ENCODE results near the gene SUSD5.

SUSD5 gene

GRCh38 chr3:33218446-33219174, at the start of gene SUSD5:
SUSD5 (minus strand) TSS chr3:33218810; CDS start chr3:33218797, 13 bp downstream.
- no peak for DNase-seq (ENCODE audit: low read depth in 2 of 2)

- DNase-seq (ENCODE audit: low read depth in 2 of 2) = no peak
Measured at GRCh38 chr3:33260104-33260503, 41.5 kb upstream of the SUSD5 start.

GRCh38 chr3:33256249-33256648, 37.6 kb upstream of the SUSD5 start:
- DNase-seq (ENCODE audit: low read depth in 2 of 2) = no peak

- no peak for DNase-seq (ENCODE audit: low read depth in 2 of 2)
Measured at GRCh38 chr3:33250712-33251111, 32.1 kb upstream of the SUSD5 start.

GRCh38 chr3:33246786-33247185, 28.2 kb upstream of the SUSD5 start:
- DNase-seq (ENCODE audit: low read depth in 2 of 2) = no peak

GRCh38 chr3:33240261-33240660, 21.7 kb upstream of the SUSD5 start:
- no peak for DNase-seq (ENCODE audit: low read depth in 2 of 2)

- DNase-seq (ENCODE audit: low read depth in 2 of 2) = no peak
Measured at GRCh38 chr3:33238923-33239322, 20.3 kb upstream of the SUSD5 start.

GRCh38 chr3:33237439-33237838, 18.8 kb upstream of the SUSD5 start:
- DNase-seq (ENCODE audit: low read depth in 2 of 2) = no peak

GRCh38 chr3:33236005-33236404, 17.4 kb upstream of the SUSD5 start:
- DNase-seq (ENCODE audit: low read depth in 2 of 2) = no peak

GRCh38 chr3:33233884-33234283, 15.3 kb upstream of the SUSD5 start:
- no peak for DNase-seq (ENCODE audit: low read depth in 2 of 2)

GRCh38 chr3:33231756-33232465, 13.3 kb upstream of the SUSD5 start:
- DNase-seq (ENCODE audit: low read depth in 2 of 2) = no peak

- DNase-seq (ENCODE audit: low read depth in 2 of 2) = no peak
Measured at GRCh38 chr3:33229947-33230346, 11.3 kb upstream of the SUSD5 start.

GRCh38 chr3:33229066-33229465, 10.5 kb upstream of the SUSD5 start:
- DNase-seq (ENCODE audit: low read depth in 2 of 2) = no peak

GRCh38 chr3:33221241-33221640, 2.6 kb upstream of the SUSD5 start:
- DNase-seq (ENCODE audit: low read depth in 2 of 2) = no peak

GRCh38 chr3:33219175-33219487, 521 bp upstream of the SUSD5 start:
- DNase-seq (ENCODE audit: low read depth in 2 of 2) = no peak

GRCh38 chr3:33217866-33218445, 654 bp downstream of the SUSD5 start:
- DNase-seq (ENCODE audit: low read depth in 2 of 2) = no peak

GRCh38 chr3:33215739-33216138, 2.9 kb downstream of the SUSD5 start:
- DNase-seq (ENCODE audit: low read depth in 2 of 2) = no peak

GRCh38 chr3:33212406-33212805, 6.2 kb downstream of the SUSD5 start:
- no peak for DNase-seq (ENCODE audit: low read depth in 2 of 2)

- no peak for DNase-seq (ENCODE audit: low read depth in 2 of 2)
Measured at GRCh38 chr3:33211444-33211843, 7.2 kb downstream of the SUSD5 start.

- DNase-seq (ENCODE audit: low read depth in 2 of 2) = no peak
Measured at GRCh38 chr3:33209357-33209756, 9.3 kb downstream of the SUSD5 start.

GRCh38 chr3:33202711-33203457, 15.7 kb downstream of the SUSD5 start:
- DNase-seq (ENCODE audit: low read depth in 2 of 2) = no peak

- no peak for DNase-seq (ENCODE audit: low read depth in 2 of 2)
Measured at GRCh38 chr3:33201195-33201594, 17.4 kb downstream of the SUSD5 start.

- DNase-seq (ENCODE audit: low read depth in 2 of 2) = no peak
Measured at GRCh38 chr3:33196538-33196937, 22.1 kb downstream of the SUSD5 start.

Data from stimulated activated CD8-positive, alpha-beta memory T cell treated with anti-CD3 and anti-CD28 coated beads, Interleukin-15, amount 100 ng/mL, for 4 hours (primary cell).